Activated CD8-positive, alpha-beta memory T cell treated with anti-CD3 and anti-CD28 coated beads for 36 hours (primary cell): ENCODE results near the gene CGB3. TPM values are rescaled to one million over a fixed set of nuclear protein-coding genes. Genes with fewer than 3 reads are reported as not detected.

Experiments
- CTCF ChIA-PET: fragments of 350-600 bp; sonication (Branson Sonifier 250); formaldehyde crosslinking; loops from one replicate; lab custom pipeline; 2021; ENCODE audit warnings: antibody characterized with exemption; lab: Charles Lee
- POLR2A ChIA-PET: fragments of 350-600 bp; sonication (Branson Sonifier 250); formaldehyde crosslinking; loops from one replicate; lab custom pipeline; 2021; ENCODE audit warnings: antibody characterized with exemption; lab: Charles Lee
- total RNA-seq, 2 experiments: library from RNA; stranded (reverse); gene quantifications; one replicate each; pipeline ENCODE4 v1.2.3, GENCODE V29; 2021

The CGB3 gene
- total RNA-seq, 2 experiments from 2014 or later, result not detected

DNA sequence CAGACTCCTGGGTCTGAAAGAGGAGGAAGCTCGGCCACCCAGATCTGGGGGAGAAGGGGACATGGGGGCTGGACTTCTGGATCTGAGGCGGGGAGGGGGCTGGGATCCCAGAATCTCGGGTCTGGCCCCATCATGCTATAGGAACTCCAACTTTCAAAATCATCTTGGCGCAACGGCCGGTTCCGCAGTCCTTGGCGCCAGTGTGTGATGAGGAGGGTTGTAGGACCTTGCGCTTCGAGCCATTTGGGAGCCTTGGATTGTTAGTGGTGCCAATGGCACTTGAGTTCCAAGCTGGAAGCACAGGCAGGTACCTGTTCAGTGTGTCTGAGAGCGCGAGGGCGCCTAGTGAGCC is 30.1 kb downstream of the CGB3 start:
- ChIA-PET CTCF (interaction anchor here (0.7 to 3.3 kb wide), 13 partner anchors 17 to 348 kb away, joined by 3 to 24 read pairs (median 3); partner anchors contain the start of genes CA11, CGB7, FTL and NUCB1), POLR2A (interaction anchor here (0.6 to 2.1 kb wide), 3 partner anchors 32 to 249 kb away, joined by 3 to 9 read pairs (median 7); no protein-coding TSS in a partner anchor)

DNA sequence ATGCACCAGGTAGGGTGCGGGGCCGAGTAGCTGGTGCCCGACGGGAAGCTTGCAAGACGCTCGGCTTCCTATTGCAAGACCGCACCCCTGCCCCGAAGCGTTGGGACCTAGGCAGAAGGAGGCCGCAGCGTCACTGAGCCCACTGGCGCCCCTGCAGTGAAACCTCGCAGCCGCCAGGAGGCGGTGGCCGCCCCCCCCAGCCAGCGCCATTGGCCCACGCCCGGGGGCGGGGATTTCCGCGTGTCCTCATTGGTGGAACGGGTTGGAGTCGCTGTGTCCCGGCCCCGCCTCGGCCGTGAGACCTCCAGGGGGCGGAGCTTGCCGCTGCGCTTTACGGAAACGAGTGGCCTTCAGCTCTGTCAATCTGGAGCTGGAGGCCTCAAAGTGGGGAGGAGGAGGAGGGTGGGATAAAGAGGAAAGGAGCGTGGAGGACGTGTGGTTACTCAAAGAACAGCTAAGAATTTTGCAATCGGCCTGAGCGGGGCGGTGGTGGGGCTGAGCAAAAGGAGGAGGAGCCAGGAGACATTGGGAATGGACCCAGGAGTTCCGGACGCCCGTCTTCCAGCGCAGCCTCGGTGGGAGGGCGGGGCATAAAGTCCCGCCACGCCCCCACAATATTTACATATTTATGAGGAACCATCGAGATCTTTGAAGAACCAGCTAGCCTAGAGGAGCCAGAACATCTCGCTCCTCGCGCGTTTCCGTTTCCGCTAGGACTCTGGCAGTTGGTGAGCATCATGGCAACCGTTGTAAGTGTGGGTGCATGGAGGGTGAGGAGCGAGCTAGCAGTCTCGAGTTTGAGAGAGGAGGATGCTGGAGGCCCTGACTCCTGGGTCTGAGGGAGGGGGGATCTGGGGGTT is 30.7 kb downstream of the CGB3 start, which contains the start of the genes GYS1 and RUVBL2:
TSS of gene GYS1 (minus strand) at position 135 of the 860 bp plus-strand sequence. CDS start 197 bp downstream, outside the sequence.
TSS of gene RUVBL2 (plus strand) at position 713 of the 860 bp plus-strand sequence. CDS start at position 738, 25 bp downstream.
- CTCF ChIA-PET, result interaction anchor here (0.7 to 3.3 kb wide), 20 partner anchors 10 to 348 kb away, joined by 3 to 24 read pairs (median 3); partner anchors contain the start of genes CA11, CGB7, FTL and NUCB1
- POLR2A ChIA-PET, result interaction anchor here (0.6 to 2.1 kb wide), 8 partner anchors 15 to 248 kb away, joined by 3 to 9 read pairs (median 4); partner anchors contain the start of genes BAX and PPP1R15A

DNA sequence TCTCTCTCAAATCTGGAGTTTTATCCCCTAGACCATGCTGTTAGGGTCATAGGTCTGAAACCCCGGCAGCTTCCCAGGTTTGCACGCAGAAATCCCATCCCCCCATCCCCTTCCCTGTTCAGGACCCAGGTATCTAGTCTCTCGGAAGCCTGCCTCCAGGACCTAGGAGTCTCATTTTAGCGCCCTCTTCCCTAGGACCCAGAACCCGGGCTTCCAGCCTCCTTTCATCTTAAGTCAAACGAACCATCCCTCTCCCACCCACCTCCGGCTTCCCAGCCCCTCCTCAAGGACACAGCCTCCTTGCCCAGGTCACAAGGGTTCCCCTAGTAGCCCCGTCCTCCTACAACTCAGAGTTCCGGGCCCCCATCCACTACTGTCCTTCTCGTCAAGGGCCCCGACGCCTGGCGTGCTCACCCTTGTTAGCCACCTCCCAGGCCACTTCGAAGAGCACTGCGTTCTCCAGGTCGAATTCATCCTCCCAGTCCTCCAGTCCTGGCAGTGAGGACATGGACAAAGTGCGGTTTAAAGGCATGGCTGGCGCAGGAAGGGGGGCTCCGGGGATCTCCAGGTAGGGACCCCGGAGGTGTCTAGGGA is 31.5 kb downstream of the CGB3 start:
- CTCF ChIA-PET, result interaction anchor here (0.9 to 3.3 kb wide), 16 partner anchors 9 to 197 kb away, joined by 3 to 24 read pairs (median 4); partner anchors contain the start of genes FTL and PPFIA3
- POLR2A ChIA-PET, result interaction anchor here (0.6 to 2.1 kb wide), 6 partner anchors 14 to 121 kb away, joined by 3 to 7 read pairs (median 6); partner anchors contain the start of genes BAX and PPP1R15A

DNA sequence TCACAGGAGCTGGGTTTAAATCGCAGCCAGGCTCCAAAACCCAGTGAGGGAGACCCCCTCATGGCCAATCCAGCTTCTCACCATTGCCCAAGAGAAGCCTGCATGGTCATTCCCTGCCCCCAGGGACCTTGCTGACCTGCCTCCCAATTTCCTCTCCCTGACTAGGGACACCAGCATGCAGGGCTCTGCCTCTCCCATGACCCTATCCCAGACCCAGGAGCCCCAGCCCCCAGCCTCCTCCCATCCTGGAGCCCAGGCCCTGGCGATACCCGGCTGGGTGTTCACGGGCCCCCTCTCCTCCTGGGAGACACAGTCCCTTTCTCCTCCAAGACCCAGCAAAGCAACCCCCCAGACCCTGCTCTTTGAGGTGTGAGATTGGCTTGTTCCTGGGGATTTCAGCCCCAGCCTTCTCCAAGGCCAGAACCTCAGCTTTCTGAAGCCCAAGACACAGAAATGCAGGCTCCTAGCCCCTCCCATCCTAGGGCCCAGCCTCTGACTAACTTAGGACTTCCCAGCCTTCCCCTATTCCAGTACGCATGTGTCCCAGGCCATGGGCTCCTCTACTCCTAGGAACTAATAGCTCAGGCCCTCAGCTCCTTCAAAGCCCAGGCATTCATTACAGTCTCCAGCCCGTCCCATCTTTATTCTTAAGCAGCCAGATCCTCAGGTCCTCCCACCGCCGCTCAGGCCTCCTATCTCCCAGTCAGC is 32.1 kb downstream of the CGB3 start:
- CTCF ChIA-PET, result interaction anchor here (0.9 to 3.3 kb wide), 6 partner anchors 16 to 128 kb away, joined by 3 to 24 read pairs (median 3); partner anchors contain the start of genes FTL and PPFIA3
- POLR2A ChIA-PET, result interaction anchor here (0.6 to 1.6 kb wide), 3 partner anchors 13 to 120 kb away, joined by 3 to 7 read pairs (median 7); partner anchors contain the start of gene PPP1R15A

DNA sequence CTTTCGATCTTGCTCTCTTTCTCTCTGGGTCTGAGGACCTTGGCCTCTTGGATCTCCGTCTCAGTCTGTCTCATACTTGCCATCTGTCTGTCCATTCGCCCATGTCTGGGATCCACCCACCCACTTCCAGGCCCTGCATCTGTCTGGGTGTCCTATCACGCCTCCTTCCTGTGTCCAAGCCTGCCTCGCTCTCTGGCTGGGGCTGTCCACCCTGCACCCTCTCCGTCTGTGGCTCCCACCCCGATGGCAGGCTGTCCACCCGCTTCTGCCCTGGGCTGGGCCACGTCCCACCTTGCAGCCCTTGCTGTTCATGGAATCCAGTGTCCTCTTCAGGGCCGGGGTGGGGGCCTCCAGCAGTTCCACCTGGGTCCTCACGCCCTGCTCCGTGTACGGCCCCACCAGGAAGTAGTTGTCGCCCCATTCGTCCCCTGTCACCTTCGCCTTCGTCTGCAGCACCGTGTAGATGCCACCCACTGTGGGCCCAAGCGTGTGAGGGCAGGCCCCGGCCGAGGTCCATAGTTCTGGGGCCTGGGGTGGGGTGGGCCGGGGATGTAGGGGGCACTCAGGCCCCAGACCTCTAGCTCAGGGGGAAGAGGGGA is 33.0 kb downstream of the CGB3 start:
- ChIA-PET POLR2A (no interaction called here), CTCF (interaction anchor here (0.5 to 3.3 kb wide), 4 partner anchors 20 to 32 kb away, joined by 3 to 24 read pairs (median 6); partner anchors contain the start of gene FTL)

DNA sequence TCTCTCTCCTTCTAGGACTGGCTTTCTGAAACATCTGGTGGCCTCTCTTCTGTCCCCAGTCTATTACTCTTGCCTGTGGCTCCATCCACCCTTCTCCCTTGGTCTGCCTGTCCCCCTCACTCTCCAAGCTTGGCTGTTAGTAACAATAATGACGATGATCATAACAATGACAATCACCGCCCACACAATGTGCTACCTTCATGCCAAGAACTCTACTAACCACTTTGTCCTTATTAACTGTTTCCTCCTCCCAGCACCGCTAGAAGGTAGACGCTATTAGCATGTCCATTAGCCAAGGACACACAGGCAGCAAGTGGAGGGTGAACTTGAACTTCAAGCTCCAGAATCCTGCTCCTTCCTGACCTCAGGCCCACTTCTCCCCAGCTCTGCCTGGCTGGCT is 33.7 kb downstream of the CGB3 start:
- ChIA-PET POLR2A (no interaction called here), CTCF (interaction anchor here (0.5 to 1.6 kb wide), 2 partner anchors 19 to 31 kb away, joined by 3 to 7 read pairs; no protein-coding TSS in a partner anchor)

DNA sequence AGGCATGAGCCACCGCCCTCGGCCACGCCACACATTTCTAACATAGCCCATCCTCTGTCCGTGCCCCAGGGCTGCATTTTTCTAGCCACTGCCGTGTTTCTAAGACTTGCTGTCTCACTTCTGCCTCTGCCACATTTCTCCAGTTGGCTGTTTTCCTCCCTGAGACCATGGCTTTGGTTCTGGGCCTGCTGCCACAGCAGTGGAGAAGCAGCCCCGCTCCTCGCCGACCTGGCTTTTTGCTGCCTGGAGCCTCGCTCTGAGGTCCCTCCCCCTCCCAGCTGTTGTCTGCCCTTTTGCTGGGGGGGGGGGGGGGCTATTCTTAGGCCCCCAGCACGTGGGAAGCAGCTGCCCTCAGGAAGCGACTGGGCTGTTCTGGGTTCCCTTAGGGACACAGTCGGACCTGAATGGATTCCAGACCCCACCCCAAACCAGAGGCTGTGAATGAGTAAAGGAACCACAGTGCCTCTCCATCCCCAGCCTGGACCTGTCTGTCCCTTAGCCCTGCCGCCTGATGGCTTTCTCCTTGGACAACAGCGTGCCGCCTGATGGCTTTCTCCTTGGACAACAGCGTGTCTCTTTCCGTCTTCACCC is 34.3 kb downstream of the CGB3 start:
- CTCF ChIA-PET, result interaction anchor here (1.6 kb wide), 1 partner anchor 19 kb away, joined by 7 read pairs; no protein-coding TSS in a partner anchor

DNA sequence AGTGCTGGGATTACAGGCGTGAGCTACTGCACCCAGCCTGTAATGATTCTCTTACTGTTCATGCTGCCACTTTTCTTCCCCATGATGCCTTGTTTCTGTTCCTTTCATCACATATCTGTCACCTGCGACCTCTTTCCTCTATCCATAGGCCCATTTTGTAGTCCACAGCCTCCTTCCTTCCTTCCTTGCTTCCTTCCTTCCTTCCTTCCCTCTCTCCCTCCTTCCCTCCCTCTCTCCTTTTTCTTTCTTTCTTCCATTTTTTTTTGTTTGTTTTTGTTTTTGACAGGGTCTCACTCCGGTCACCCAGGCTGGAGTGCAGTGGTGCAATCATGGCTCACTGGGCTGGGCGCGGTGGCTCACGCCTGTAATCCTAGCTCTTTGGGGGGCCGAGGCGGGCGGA is 35.3 kb downstream of the CGB3 start:
- ChIA-PET CTCF (no interaction called here), POLR2A (no interaction called here)

More for the DNA sequence above, 34.3 kb downstream of the CGB3 start:
- POLR2A ChIA-PET, result no interaction called here

DNA sequence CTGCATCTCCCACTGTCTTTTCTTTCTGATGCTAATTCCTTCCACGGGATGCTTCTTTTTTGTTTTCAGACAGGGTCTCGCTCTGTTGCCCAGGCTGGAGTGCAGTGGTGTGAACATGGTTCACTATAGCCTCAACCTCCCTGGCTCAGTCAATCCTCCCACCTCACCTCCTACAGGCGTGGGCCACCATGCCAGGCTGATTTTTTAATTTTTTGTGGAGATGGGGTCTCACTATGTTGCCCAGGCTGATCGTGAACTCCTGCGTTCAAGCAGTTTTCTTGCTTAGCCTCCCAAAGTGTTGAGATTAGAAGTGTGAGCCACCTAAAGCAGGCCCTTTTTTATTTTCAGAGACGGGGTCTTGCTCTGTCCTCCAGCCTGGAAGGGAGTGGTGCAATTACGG is 35.8 kb downstream of the CGB3 start:
- ChIA-PET CTCF (interaction anchor here (1.1 kb wide), 1 partner anchor 10 kb away, joined by 3 read pairs; no protein-coding TSS in a partner anchor), POLR2A (no interaction called here)

DNA sequence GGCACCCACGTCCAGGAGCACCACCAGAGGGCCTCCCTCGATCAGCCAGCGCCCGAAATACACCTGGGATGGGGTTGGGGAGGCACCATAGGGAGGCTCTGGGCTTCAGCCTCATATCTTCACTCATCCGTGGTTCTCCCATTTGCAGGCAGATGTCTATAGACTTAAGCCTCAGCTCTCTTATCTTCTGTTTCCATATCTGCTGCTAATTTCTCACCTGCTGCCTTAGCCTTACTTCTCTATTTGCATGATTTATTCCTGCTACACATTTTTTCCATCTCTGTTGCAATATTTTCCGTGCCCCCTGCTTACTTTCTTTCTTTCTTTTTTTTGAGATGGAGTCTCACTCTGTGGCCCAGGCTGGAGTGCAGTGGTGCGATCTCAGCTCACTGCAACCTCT is 36.8 kb downstream of the CGB3 start:
- ChIA-PET CTCF (interaction anchor here (0.6 to 1.1 kb wide), 2 partner anchors 10 to 1717 kb away, joined by 3 read pairs; no protein-coding TSS in a partner anchor), POLR2A (no interaction called here)

DNA sequence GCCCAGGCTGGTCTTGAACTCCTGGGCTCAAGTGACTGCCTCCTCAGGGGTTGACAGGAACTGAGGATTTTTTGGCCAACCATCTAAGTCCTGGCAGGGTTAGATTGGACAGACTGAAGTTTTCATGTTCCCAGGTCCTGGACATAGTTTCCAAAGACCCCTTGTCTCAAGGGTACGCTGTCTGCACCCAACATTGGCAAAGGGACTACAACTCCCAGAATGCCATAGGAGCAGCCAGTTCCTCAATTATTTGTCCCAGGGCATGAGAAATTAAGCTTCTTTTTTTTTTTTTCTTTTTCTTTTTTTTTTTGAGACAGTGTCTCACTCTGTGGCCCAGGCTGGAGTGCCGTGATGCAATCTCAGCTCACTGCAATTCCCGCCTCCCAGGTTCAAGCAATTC is 37.9 kb downstream of the CGB3 start:
- POLR2A ChIA-PET, result no interaction called here
- CTCF ChIA-PET, result no interaction called here

DNA sequence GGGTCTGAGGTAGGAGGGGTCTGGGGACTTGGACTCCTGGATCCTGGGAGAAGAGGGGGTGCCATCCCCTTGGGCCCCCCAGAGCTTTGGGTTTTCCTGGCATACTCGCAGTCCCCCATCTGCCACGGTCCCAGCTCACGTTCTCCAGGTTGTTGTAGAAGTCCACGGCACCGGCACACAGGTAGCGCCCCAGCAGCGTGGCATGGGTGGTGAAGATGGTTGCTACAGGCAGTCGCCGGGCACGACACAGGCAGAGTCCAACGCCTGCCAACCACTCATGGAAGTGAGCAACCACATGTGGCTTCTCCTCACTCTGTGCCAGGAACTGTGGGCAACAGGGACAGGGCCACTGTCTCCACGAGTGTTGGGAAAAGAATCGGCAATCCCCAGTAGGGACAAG is 38.4 kb downstream of the CGB3 start:
- ChIA-PET CTCF (no interaction called here), POLR2A (no interaction called here)

DNA sequence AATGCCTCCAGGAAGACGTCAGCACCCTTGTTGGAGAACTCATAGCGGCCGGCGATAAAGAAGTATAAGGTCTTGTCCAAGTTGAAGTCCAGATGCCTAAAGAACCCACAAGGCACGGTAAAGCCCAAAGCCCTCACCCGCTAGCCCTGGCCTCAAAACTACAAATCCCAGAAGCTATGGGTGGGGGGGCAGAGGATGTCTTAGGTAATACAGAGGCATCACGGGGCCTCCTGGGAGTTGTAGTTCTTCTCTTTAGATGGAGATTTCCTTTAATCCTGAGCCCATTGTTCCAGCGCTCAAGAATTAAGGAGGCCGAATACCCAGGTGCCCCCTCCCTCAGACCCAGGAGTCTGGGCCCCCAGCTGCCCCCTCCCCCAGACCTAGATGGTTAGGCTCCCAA is 41.9 kb downstream of the CGB3 start:
- POLR2A ChIA-PET, result no interaction called here
- CTCF ChIA-PET, result no interaction called here

DNA sequence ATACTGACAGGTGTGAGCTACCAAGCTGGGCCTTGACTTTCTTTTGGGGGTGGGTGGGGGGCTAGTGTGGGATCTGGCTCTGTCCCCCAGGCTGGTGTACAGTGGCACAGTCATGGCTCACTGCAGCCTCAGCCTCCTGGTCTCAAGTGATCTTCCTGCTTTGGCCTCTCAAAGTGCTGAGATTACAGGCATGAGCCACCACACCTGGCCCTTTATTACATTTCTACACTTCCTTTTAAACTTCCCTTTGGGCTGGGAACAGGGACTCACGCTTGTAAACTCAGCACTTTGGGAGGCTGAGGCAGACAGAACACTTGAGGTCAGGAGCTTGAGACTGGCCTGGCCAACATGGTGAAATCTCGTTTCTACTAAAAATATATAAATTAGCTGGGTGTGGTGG is 47.1 kb downstream of the CGB3 start:
- CTCF ChIA-PET, result interaction anchor here (1.2 to 1.7 kb wide), 4 partner anchors 10 to 16 kb away, joined by 3 to 7 read pairs (median 4); partner anchors contain the start of genes GYS1 and RUVBL2
- POLR2A ChIA-PET, result interaction anchor here (0.7 to 1.1 kb wide), 2 partner anchors 15 to 105 kb away, joined by 4 to 7 read pairs; partner anchors contain the start of gene PPP1R15A

DNA sequence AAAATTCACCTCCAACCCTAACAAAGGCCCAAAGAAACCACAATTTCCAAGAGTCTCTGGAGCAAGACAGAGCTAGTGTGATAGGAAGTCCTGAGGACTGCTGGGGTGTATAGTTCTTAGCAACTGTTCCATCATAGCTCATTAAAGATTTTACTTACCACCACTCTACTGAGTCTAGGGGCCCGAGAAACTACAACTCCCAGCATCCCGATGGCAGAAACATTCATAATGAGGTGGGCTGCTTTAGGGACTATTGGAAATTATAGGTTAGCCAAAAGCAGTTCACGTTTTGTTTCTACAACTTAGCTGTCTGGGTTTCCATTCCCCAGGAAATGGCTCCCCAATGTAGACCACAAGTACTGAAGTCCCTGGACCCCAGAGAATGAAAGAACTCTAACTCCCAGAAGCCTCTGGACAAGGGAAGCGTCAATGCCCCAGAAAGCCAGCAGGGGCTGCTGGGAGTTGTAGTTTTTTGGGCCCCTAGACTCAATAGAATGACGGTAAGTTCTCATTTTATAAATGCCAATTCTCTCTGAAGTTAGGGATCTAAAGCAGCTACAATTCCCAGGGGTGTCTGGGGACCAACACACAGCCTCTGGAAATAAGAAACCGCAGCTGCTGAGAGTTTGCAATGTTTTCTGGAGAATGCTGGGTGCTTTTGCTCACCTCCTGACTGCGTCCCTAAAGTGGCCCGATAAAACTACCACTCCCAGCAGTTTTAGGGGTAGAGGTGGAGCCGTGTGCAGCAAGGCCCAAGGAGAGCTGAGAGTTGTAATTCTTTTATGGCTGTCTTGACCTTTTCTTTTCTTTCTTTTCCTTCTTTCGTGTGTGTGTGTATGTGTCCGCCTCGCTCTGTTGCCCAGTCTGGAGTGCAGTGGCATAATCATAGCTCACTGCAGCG is 47.9 kb downstream of the CGB3 start:
- ChIA-PET POLR2A (interaction anchor here (0.7 to 1.1 kb wide), 2 partner anchors 14 to 104 kb away, joined by 4 to 7 read pairs; partner anchors contain the start of gene PPP1R15A), CTCF (interaction anchor here (1.3 to 1.7 kb wide), 3 partner anchors 9 to 17 kb away, joined by 3 to 7 read pairs (median 4); partner anchors contain the start of genes GYS1 and RUVBL2)
